Calu3 (cell line): ENCODE measurements around the gene OS9. TPM values are rescaled to one million over a fixed set of nuclear protein-coding genes. Genes with fewer than 3 reads are reported as not detected.
A peak's percentile ranks its signal among the peaks of the same experiment; 100 is the strongest.

Source experiments
- BruUV-seq: library from RNA; stranded (reverse); fragments of 400-500 nt; replicated peaks from 2 replicates; lab custom pipeline; 2021; lab: Mats Ljungman, UMichigan
- CTCF ChIA-PET: fragments of 300-600 bp; sonication (Branson Sonifier 250); formaldehyde crosslinking; loops from one replicate; lab custom pipeline; 2022; ENCODE audit warnings: antibody characterized with exemption; lab: Charles Lee
- DNase-seq: peaks from one replicate; pipeline ENCODE4 v3.0.0; 2022
- H3K27ac Mint-ChIP-seq: one replicate; pipeline ENCODE4 v1.8.0; 2022; ENCODE audit warnings: mixed read lengths; ENCODE audit not compliant: unreplicated experiment
- H3K27me3 Mint-ChIP-seq: one replicate; pipeline ENCODE4 v1.8.0; 2022; ENCODE audit warnings: mixed read lengths; ENCODE audit not compliant: unreplicated experiment
- H3K36me3 Mint-ChIP-seq: one replicate; pipeline ENCODE4 v1.8.0; 2022; ENCODE audit warnings: mild to moderate bottlenecking, moderate library complexity, mixed read lengths; ENCODE audit not compliant: insufficient read depth, unreplicated experiment
- H3K4me1 Mint-ChIP-seq: one replicate; pipeline ENCODE4 v1.8.0; 2022; ENCODE audit warnings: mild to moderate bottlenecking, low read depth, mixed read lengths; ENCODE audit not compliant: unreplicated experiment
- H3K4me3 Mint-ChIP-seq: one replicate; pipeline ENCODE4 v1.8.0; 2022; ENCODE audit warnings: mild to moderate bottlenecking, low read depth, moderate library complexity, mixed read lengths; ENCODE audit not compliant: unreplicated experiment
- H3K9me3 Mint-ChIP-seq: one replicate; pipeline ENCODE4 v1.8.0; 2022; ENCODE audit warnings: low read depth, mixed read lengths; ENCODE audit not compliant: unreplicated experiment
- intact Hi-C: fragments of 100-400 bp; cut with micrococcal nuclease; formaldehyde crosslinking; loops from one replicate; pipeline ENCODE4 v1.10.0; 2022; ENCODE audit not compliant: unreplicated experiment
- total RNA-seq: library from RNA; stranded (reverse); gene quantifications from 2 replicates; pipeline ENCODE4 v1.2.3, GENCODE V29; 2022
- TF ChIP-seq, protein P1 (sequence below): fragments of 200-600 bp; IDR thresholded peaks from one replicate; pipeline ENCODE4 v1.8.0; 2022; ENCODE audit warnings: antibody characterized with exemption; ENCODE audit not compliant: unreplicated experiment

The OS9 gene
- total RNA-seq, 1 experiment from 2014 or later, result 221 TPM

DNA sequence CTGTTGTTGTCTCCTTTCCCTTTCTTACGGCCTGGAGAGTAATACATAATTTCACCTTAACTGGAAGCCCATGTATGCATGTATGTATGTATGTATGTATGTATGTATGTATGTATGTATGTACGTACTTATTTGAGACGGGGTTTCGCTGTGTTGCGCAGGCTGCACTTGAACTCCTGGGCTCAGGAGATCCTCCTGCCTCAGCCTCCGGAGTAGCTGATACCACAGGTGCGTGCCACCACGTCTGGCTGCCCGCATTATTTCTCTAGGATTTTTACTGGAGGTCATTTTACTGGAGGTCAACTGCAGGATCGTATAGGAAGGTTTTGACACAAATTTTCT is 644 bp upstream of the OS9 start:
- intact Hi-C loops, result loop anchor here (5.0 kb wide), 1 partner anchor 111 kb away; no protein-coding TSS in a partner anchor
- no peak overlapping the region for H3K27ac Mint-ChIP-seq
- BruUV-seq, result no TSS peak
- H3K9me3 Mint-ChIP-seq, result no peaks in the 10 kb centered on the region
- no peak overlapping the region for H3K4me3 Mint-ChIP-seq
- H3K27me3 Mint-ChIP-seq, result peaks cover 33% of the 10 kb centered on the region
- peaks cover 18% of the 10 kb centered on the region for H3K36me3 Mint-ChIP-seq
- no peaks in the 10 kb centered on the region for H3K4me1 Mint-ChIP-seq
- CTCF ChIA-PET, result interaction anchor here (0.6 to 1.3 kb wide), 5 partner anchors 14 to 110 kb away, joined by 3 to 6 read pairs (median 3); no protein-coding TSS in a partner anchor
- no peak for DNase-seq
- TF ChIP-seq, protein P1, sequence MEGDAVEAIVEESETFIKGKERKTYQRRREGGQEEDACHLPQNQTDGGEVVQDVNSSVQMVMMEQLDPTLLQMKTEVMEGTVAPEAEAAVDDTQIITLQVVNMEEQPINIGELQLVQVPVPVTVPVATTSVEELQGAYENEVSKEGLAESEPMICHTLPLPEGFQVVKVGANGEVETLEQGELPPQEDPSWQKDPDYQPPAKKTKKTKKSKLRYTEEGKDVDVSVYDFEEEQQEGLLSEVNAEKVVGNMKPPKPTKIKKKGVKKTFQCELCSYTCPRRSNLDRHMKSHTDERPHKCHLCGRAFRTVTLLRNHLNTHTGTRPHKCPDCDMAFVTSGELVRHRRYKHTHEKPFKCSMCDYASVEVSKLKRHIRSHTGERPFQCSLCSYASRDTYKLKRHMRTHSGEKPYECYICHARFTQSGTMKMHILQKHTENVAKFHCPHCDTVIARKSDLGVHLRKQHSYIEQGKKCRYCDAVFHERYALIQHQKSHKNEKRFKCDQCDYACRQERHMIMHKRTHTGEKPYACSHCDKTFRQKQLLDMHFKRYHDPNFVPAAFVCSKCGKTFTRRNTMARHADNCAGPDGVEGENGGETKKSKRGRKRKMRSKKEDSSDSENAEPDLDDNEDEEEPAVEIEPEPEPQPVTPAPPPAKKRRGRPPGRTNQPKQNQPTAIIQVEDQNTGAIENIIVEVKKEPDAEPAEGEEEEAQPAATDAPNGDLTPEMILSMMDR, result no peak

DNA sequence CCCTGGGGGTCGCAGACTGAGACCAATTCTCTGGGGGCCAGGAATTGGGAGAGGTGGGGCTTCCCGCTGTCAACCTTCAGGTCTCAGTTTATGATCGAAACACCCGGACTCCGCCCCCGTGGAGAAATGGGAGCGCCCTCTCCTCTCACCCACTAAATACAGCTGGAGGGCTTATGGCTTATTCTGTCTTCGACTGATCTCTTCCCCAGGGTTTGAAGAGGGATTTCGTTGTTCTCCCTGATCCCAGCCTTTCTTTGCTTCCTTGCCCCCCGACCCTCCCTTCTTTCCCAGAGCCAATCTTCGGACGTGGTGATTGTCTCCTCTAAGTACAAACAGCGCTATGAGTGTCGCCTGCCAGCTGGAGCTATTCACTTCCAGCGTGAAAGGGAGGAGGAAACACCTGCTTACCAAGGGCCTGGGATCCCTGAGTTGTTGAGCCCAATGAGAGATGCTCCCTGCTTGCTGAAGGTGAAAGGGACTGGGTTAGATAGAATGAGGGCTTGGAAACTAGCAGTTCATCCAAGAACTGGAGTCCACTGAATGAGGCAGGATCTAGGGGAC is 607 bp downstream of the OS9 start:
- peaks cover 23% of the 10 kb centered on the region for H3K27me3 Mint-ChIP-seq
- H3K27ac Mint-ChIP-seq, result no peak overlapping the region
- CTCF ChIA-PET, result interaction anchor here (1.1 to 1.3 kb wide), 3 partner anchors 62 to 111 kb away, joined by 3 read pairs; no protein-coding TSS in a partner anchor
- no peak overlapping the region for H3K4me3 Mint-ChIP-seq
- H3K36me3 Mint-ChIP-seq, result peaks cover 30% of the 10 kb centered on the region
- TSS peak; percentile 62 for BruUV-seq
- H3K4me1 Mint-ChIP-seq, result no peaks in the 10 kb centered on the region
- peak; percentile 23 for DNase-seq
- intact Hi-C loops, result loop anchor here (5.0 kb wide), 1 partner anchor 112 kb away; no protein-coding TSS in a partner anchor
- no peaks in the 10 kb centered on the region for H3K9me3 Mint-ChIP-seq
- TF ChIP-seq, protein P1, result no peak

DNA sequence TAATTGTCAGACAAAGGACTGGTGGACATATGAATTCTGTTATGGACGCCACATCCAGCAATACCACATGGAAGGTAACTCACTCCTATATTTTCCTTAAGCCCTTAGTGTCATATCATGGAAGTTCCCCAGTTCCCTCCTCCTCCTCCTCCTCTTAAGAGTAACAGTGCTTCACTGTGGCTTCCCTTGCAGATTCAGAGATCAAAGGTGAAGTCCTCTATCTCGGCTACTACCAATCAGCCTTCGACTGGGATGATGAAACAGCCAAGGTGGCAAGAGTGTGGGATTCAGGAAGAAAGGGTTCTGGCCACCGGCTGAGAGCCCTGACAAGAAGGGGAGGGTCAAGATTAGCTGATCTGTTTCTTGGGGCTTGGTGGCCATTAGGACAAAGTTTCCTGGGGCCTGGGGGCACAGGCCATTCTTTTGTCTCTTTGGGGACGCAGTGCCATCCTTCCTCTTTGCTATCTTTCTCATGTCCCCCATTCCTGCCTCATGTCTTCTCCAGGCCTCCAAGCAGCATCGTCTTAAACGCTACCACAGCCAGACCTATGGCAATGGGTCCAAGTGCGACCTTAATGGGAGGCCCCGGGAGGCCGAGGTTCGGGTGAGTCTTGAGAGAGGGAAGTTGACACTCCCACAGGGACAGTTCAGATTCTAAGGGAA is 2.0 kb downstream of the OS9 start:
- Mint-ChIP-seq H3K36me3 (peaks cover 30% of the 10 kb centered on the region), H3K27ac (no peak overlapping the region), H3K4me1 (no peaks in the 10 kb centered on the region), H3K27me3 (peaks cover 10% of the 10 kb centered on the region), H3K4me3 (no peak overlapping the region), H3K9me3 (no peaks in the 10 kb centered on the region)
- BruUV-seq, result no TSS peak
- intact Hi-C loops, result no loop called here
- TF ChIP-seq, protein P1, result no peak
- CTCF ChIA-PET, result no interaction called here
- DNase-seq, result no peak

DNA sequence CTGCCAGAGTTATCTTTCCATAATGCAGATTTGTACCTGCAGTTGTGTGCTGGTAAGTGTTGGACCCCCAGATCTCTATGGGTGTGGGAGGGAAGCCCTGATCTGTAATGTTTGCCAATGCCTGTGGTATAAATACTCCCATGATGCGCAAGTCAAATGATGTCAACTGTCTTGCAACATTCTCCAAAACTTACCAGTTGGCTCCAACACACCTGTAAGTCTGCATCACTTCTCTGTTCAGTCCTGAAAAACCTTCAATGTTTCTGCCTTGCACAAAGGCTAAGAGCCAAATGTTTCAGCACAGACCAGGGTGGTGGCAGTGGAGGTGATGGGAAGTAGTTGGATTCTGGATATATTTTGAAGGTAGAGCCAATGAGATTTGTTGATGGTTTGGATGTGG is 3.1 kb downstream of the OS9 start:
- Mint-ChIP-seq H3K36me3 (peaks cover 31% of the 10 kb centered on the region), H3K27me3 (peaks cover 4% of the 10 kb centered on the region), H3K4me3 (no peak overlapping the region), H3K4me1 (no peaks in the 10 kb centered on the region), H3K9me3 (no peaks in the 10 kb centered on the region), H3K27ac (no peak overlapping the region)
- TF ChIP-seq, protein P1, result no peak
- DNase-seq, result no peak
- CTCF ChIA-PET, result no interaction called here
- BruUV-seq, result no TSS peak
- intact Hi-C loops, result no loop called here
